K562 (cell line): Measurements from ENCODE around the gene EGR2. TPM values are rescaled to one million over a fixed set of nuclear protein-coding genes. Genes with fewer than 3 reads are reported as not detected.

Experiments
- ARID3A ChIP-seq: IDR thresholded peaks from 2 replicates; pipeline ENCODE4 v1.6.1; 2012; ENCODE audit warnings: low read depth, low read length, improper control_type of control experiment, borderline replicate concordance
- CHD2 ChIP-seq: IDR thresholded peaks from 2 replicates; pipeline ENCODE4 v1.6.1; 2011; ENCODE audit warnings: low read depth, low read length
- CREB1 ChIP-seq, 2 experiments: sonication (generic) in 1 of 2; formaldehyde crosslinking in 1 of 2; IDR thresholded peaks; 2 replicates each; pipeline versions ENCODE4 v1.6.1 to v1.8.0; 2012 to 2022; ENCODE audit warnings: inconsistent platforms in 1 of 2, mild to moderate bottlenecking in 1 of 2, missing genetic modification reagents in 1 of 2, moderate library complexity in 1 of 2
- E2F3 ChIP-seq: fragments of 250-450 bp; sonication (Bioruptor Pico); IDR thresholded peaks from 2 replicates; pipeline ENCODE4 v1.4.0; 2020; ENCODE audit warnings: mild to moderate bottlenecking
- EZH2 ChIP-seq: IDR thresholded peaks from 2 replicates; pipeline ENCODE4 v1.6.1; 2012; ENCODE audit warnings: low read depth, mild to moderate bottlenecking, inconsistent platforms, low read length, borderline replicate concordance
- FOXJ3 ChIP-seq: sonication (generic); formaldehyde crosslinking; IDR thresholded peaks from 2 replicates; pipeline ENCODE4 v1.4.0; 2020; ENCODE audit warnings: mild to moderate bottlenecking, missing genetic modification reagents
- KLF1 ChIP-seq: fragments of 450-650 bp; IDR thresholded peaks from 2 replicates; pipeline ENCODE4 v1.6.1; 2016; ENCODE audit warnings: missing genetic modification characterization, missing compliant biosample characterization
- MBD1 ChIP-seq: fragments of 250-450 bp; sonication (Bioruptor Pico); IDR thresholded peaks from 2 replicates; pipeline ENCODE4 v1.8.0; 2022; ENCODE audit warnings: inconsistent platforms
- MYBL2 ChIP-seq, 2 experiments: fragments of 450-650 bp in 1 of 2; sonication (generic) in 1 of 2; formaldehyde crosslinking in 1 of 2; IDR thresholded peaks; 2 replicates each; pipeline versions ENCODE4 v1.6.1 to v1.8.1; 2017 to 2022; ENCODE audit warnings: borderline replicate concordance in 1 of 2, inconsistent platforms in 1 of 2, low read depth in 1 of 2, mild to moderate bottlenecking in 1 of 2, missing genetic modification reagents in 1 of 2, moderate library complexity in 1 of 2
- NFRKB ChIP-seq: fragments of 450-650 bp; IDR thresholded peaks from 2 replicates; pipeline ENCODE4 v1.6.1; 2016; ENCODE audit warnings: low read depth
- NKRF ChIP-seq: fragments of 450-650 bp; IDR thresholded peaks from 2 replicates; pipeline ENCODE4 v1.6.1; 2016; ENCODE audit warnings: borderline replicate concordance
- NONO ChIP-seq, 2 experiments: fragments of 200-400 bp in 1 of 2; fragments of 450-650 bp in 1 of 2; formaldehyde crosslinking in 1 of 2; IDR thresholded peaks; 2 replicates each; pipeline ENCODE4 v1.6.1; 2017; ENCODE audit warnings: low read depth in 2 of 2, mild to moderate bottlenecking in 2 of 2, moderate library complexity in 2 of 2, low read length in 1 of 2
- PHF21A ChIP-seq: fragments of 450-650 bp; IDR thresholded peaks from 2 replicates; pipeline ENCODE4 v1.6.1; 2017; ENCODE audit warnings: low read depth, borderline replicate concordance
- SP2 ChIP-seq: IDR thresholded peaks from 2 replicates; pipeline ENCODE4 v1.6.1; 2011; ENCODE audit warnings: mild to moderate bottlenecking, low read depth, low read length, moderate library complexity; ENCODE audit not compliant: poor library complexity, severe bottlenecking; ENCODE audit errors: extremely low read depth
- ZBTB7A ChIP-seq: IDR thresholded peaks from 2 replicates; pipeline ENCODE4 v1.6.1; 2011; ENCODE audit warnings: low read depth, mild to moderate bottlenecking, low read length, moderate library complexity, borderline replicate concordance; ENCODE audit not compliant: control insufficient read depth
- ZC3H4 ChIP-seq: sonication (generic); formaldehyde crosslinking; IDR thresholded peaks from 2 replicates; pipeline ENCODE4 v1.9.0; 2021; ENCODE audit warnings: missing genetic modification reagents, borderline replicate concordance
- ZKSCAN8 ChIP-seq: fragments of 200-800 bp; sonication (Bioruptor generic); IDR thresholded peaks from 2 replicates; pipeline ENCODE4 v1.6.1; 2016; ENCODE audit warnings: missing genetic modification characterization, missing compliant biosample characterization
- ZNF316 ChIP-seq: fragments of 450-650 bp; IDR thresholded peaks from 2 replicates; pipeline ENCODE4 v1.6.1; 2016
- ZNF644 ChIP-seq: fragments of 200-800 bp; sonication (Bioruptor generic); IDR thresholded peaks from 2 replicates; pipeline ENCODE4 v1.6.1; 2016; ENCODE audit warnings: low read depth, missing genetic modification characterization, missing compliant biosample characterization
- polyA plus RNA-seq, 8 experiments: library from polyadenylated mRNA; depleted of rRNA in 4 of 8; stranded (reverse) in 5 of 8; unstranded in 3 of 8; fragments of >200 nt; fragmentation: Nextera tagmentation in 2 of 8; fragmentation: Illumina TruSeq in 1 of 8; extraction: Ambion mirVana in 2 of 8; extraction: Trizol in 1 of 8; gene quantifications; 2 replicates each; pipeline versions ENCODE4 v1.2.1 to v1.2.3, GENCODE V29; 2011 to 2014; ENCODE audit warnings: inconsistent platforms in 1 of 8, missing spikeins in 1 of 8
- total RNA-seq, 7 experiments: library from RNA; depleted of rRNA in 6 of 7; stranded (reverse); fragments of >200 nt in 6 of 7; fragmentation: Illumina TruSeq in 2 of 7; extraction: Trizol in 2 of 7; gene quantifications; 2 replicates each; pipeline versions ENCODE4 v1.2.1 to v1.2.3, GENCODE V29; 2011 to 2021; ENCODE audit warnings: low replicate concordance in 1 of 7
- TF ChIP-seq, protein P1 (sequence below): sonication (generic); formaldehyde crosslinking; IDR thresholded peaks from 2 replicates; pipeline ENCODE4 v1.8.0; 2022; ENCODE audit warnings: missing genetic modification reagents, mild to moderate bottlenecking, borderline replicate concordance

EGR2 gene
- total and polyA plus RNA-seq, 9 of the 15 experiments (the other 6 are each of a cell fraction or from before 2014, with no cell fraction given), result 0.08 to 0.18 (median 0.12) TPM; not detected in 4

DNA sequence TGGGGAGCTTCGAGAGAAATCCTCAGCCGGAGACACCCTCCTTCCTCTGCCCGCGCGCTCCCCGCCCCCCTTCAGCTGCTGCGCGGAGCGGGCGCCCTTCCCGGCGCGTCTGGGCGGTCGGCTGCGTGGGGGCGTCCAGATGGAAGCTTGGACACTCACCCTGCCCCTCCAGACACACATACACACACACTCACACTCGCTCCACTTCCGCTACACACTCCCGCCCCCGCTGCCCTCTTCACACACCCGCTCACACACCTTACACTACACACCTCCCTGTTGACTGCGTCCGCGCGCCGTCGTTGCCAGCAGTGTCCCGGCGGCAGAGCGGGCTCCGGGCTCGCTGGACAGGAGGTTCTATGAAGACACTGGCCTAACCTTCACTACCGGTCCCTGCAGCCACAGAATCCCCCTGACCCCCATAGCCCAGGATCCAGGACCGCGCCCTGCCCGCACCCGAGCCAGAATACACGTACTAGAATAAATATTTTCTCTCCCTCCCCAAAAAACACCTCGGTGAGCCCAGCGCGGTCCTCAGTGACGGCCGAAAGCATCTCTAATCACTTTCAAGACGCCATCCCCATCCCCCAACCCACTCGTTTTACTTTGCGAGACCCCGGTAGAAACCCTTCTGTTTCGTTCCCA lies 1.1 kb upstream of the EGR2 start (continued):
- TF ChIP-seq CREB1 (IDR thresholded peaks at IDR 0.05) (no peak), CREB1 (CRISPR knock-in tag; IDR thresholded peaks at IDR 0.05) (no peak), FOXJ3 (CRISPR knock-in tag) (no peak), NKRF (no peak), ZC3H4 (CRISPR knock-in tag) (no peak), MBD1 (no peak), EZH2 (no peak), SP2 (no peak), PHF21A (no peak), KLF1 (no peak), ZKSCAN8 (CRISPR knock-in tag) (no peak), ZBTB7A (peak; percentile 44; the same call in 1 of the 2 replicates), ARID3A (no peak), MYBL2 (IDR thresholded peaks at IDR 0.05; ENCODE audit: low read depth) (no peak), MYBL2 (CRISPR knock-in tag; IDR thresholded peaks at IDR 0.05; ENCODE audit: borderline replicate concordance) (no peak), NFRKB (no peak), E2F3 (CRISPR knock-in tag) (no peak), ZNF316 (0 out of 2 replicates have a peak, but pooled peaks have one; percentile 5), NONO (IDR thresholded peaks at IDR 0.05; ENCODE audit: low read depth in 2 of 2, low read length in 1 of 2) (no peak), ZNF644 (no peak), CHD2 (no peak)
- TF ChIP-seq, protein P1, sequence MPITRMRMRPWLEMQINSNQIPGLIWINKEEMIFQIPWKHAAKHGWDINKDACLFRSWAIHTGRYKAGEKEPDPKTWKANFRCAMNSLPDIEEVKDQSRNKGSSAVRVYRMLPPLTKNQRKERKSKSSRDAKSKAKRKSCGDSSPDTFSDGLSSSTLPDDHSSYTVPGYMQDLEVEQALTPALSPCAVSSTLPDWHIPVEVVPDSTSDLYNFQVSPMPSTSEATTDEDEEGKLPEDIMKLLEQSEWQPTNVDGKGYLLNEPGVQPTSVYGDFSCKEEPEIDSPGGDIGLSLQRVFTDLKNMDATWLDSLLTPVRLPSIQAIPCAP (CRISPR knock-in tag), result no peak
